T-helper 2 cell (primary cell): ENCODE measurements around the gene PA2G4.

Experiments
- DNase-seq, 5 experiments: peaks; one replicate each; pipeline versions ENCODE4 v3.0.0 to v3.0.0-alpha.2; 2012 to 2022

The PA2G4 gene

GRCh38 chr12:56127485-56127887 is 23.1 kb downstream of the PA2G4 start:
- no peak for DNase-seq

GRCh38 chr12:56127888-56128669 is 23.7 kb downstream of the PA2G4 start, which contains the start of gene ESYT1:
Gene ESYT1 (plus strand): TSS chr12:56128267. CDS start chr12:56128320, 53 bp downstream.
- DNase-seq: peak; percentile 83 to 100 (median 97)

GRCh38 chr12:56128670-56129205 is 24.4 kb downstream of the PA2G4 start:
- peak in 1 of 5 experiments; percentile 31 for DNase-seq

GRCh38 chr12:56129206-56129941 is 25.0 kb downstream of the PA2G4 start:
- peak; percentile 30 to 89 (median 59) for DNase-seq

- DNase-seq: no peak
Observed at GRCh38 chr12:56129942-56130495, 25.7 kb downstream of the PA2G4 start.

GRCh38 chr12:56130876-56131275 is 26.5 kb downstream of the PA2G4 start:
- no peak for DNase-seq

GRCh38 chr12:56134897-56135296 is 30.5 kb downstream of the PA2G4 start:
- no peak for DNase-seq

- no peak for DNase-seq
Observed at GRCh38 chr12:56137853-56138571, 33.7 kb downstream of the PA2G4 start.

GRCh38 chr12:56141946-56142784 is 37.8 kb downstream of the PA2G4 start:
- no peak for DNase-seq

- DNase-seq: no peak
Observed at GRCh38 chr12:56143217-56143616, 38.9 kb downstream of the PA2G4 start.

- no peak for DNase-seq
Observed at GRCh38 chr12:56143870-56144269, 39.5 kb downstream of the PA2G4 start.

GRCh38 chr12:56145217-56145616 is 40.9 kb downstream of the PA2G4 start:
- DNase-seq: no peak

GRCh38 chr12:56146492-56147460 is 42.4 kb downstream of the PA2G4 start:
- DNase-seq: no peak

- DNase-seq: no peak
Observed at GRCh38 chr12:56150563-56150962, 46.2 kb downstream of the PA2G4 start.

- peak; percentile 24 to 83 (median 53) for DNase-seq
Observed at GRCh38 chr12:56151672-56152131, 47.3 kb downstream of the PA2G4 start.

GRCh38 chr12:56152132-56152755 is 47.9 kb downstream of the PA2G4 start, which contains the start of gene MYL6B:
Gene MYL6B (plus strand): TSS chr12:56152587. CDS start chr12:56153919, 1,332 bp downstream.
- peak; percentile 80 to 97 (median 90) for DNase-seq

GRCh38 chr12:56152756-56153677 is 48.7 kb downstream of the PA2G4 start:
- DNase-seq: no peak

GRCh38 chr12:56153678-56154065 is 49.3 kb downstream of the PA2G4 start:
- no peak for DNase-seq
